ENCODE results near the gene NOTCH4. TPM values are rescaled to one million over a fixed set of nuclear protein-coding genes. Genes with fewer than 3 reads are reported as not detected.
A peak's percentile ranks its signal among the peaks of the same experiment; 100 is the strongest.
"Not testable (repeated sequence)": the region's sequence is repeated elsewhere in the genome, so short reads cannot be mapped to it uniquely, and the experiment has no call there.

The NOTCH4 gene
- total and polyA plus RNA-seq, 2 experiments from 2014 or later: 0.65 to 1.2 TPM

GRCh38 chr6:32190054-32190851 is 33.6 kb downstream of the NOTCH4 start, which contains the start of gene PBX2:
Gene PBX2 (minus strand): TSS chr6:32190202. CDS start chr6:32189915, 287 bp downstream.
- Histone ChIP-seq H3K4me1 (ENCODE audit: insufficient read depth) (peaks cover 25% of the 10 kb centered on the region), H3K9me3 (ENCODE audit: low read depth) (no peaks in the 10 kb centered on the region), H4K20me1 (ENCODE audit: insufficient read depth) (no peaks in the 10 kb centered on the region), H3K79me2 (ENCODE audit: insufficient read depth) (peaks cover 42% of the 10 kb centered on the region), H3K27ac (peak within 1 kb of the TSS; percentile 77), H3K36me3 (ENCODE audit: low read depth) (peaks cover 5% of the 10 kb centered on the region; the same call in 1 of the 2 replicates), H3K4me3 (peak within 1 kb of the TSS; percentile 96), H3K9ac (peak within 1 kb of the TSS; percentile 96), H3K4me2 (ENCODE audit: unreplicated experiment) (peak within 1 kb of the TSS; percentile 94), H3F3A (ENCODE audit: insufficient read depth) (peaks cover 33% of the 10 kb centered on the region), H2AFZ (peak within 1 kb of the TSS; percentile 73), H3K27me3 (replicated peaks; ENCODE audit: insufficient read depth) (no peaks in the 10 kb centered on the region), H3K9me2 (ENCODE audit: insufficient read depth) (no peaks in the 10 kb centered on the region)
- TF ChIP-seq EZH2phosphoT487 (IDR thresholded peaks at IDR 0.05; ENCODE audit: insufficient read depth, low read depth) (no peak), EZH2 (IDR thresholded peaks at IDR 0.05; ENCODE audit: insufficient read depth, poor library complexity, severe bottlenecking) (no peak)
- WGBS, 2 experiments (ENCODE audit: low coverage in 1 of 2, low lambda C conversion rate in 2 of 2, missing lambda C conversion rate in 2 of 2): 2% methylated on average over 11 to 23 of the region's 23 CpGs
- peak; percentile 87 for DNase-seq
- in situ Hi-C loops (cut with MboI): no loop called here

GRCh38 chr6:32189742-32190053 is 34.2 kb downstream of the NOTCH4 start:
- H3K9me2 ChIP-seq (ENCODE audit: insufficient read depth): no peaks in the 10 kb centered on the region
- H3K27ac ChIP-seq: peak overlapping the region; percentile 77
- in situ Hi-C loops (cut with MboI): no loop called here
- H3K9me3 ChIP-seq (ENCODE audit: low read depth): no peaks in the 10 kb centered on the region
- H3K79me2 ChIP-seq (ENCODE audit: insufficient read depth): peaks cover 45% of the 10 kb centered on the region
- peaks cover 24% of the 10 kb centered on the region for H3K4me1 ChIP-seq (ENCODE audit: insufficient read depth)
- no peaks in the 10 kb centered on the region for H4K20me1 ChIP-seq (ENCODE audit: insufficient read depth)
- H3F3A ChIP-seq (ENCODE audit: insufficient read depth): peaks cover 27% of the 10 kb centered on the region
- no peaks in the 10 kb centered on the region for H3K27me3 ChIP-seq (replicated peaks; ENCODE audit: insufficient read depth)
- peak overlapping the region; percentile 96 for H3K4me3 ChIP-seq
- 14% methylated on average over 22 of the region's 23 CpGs; no CpG with 5 or more reads in 1 of the 2 experiments for WGBS, 2 experiments (ENCODE audit: low coverage in 1 of 2, low lambda C conversion rate in 2 of 2, missing lambda C conversion rate in 2 of 2)
- H3K9ac ChIP-seq: peak overlapping the region; percentile 96
- DNase-seq: no peak
- H3K36me3 ChIP-seq (ENCODE audit: low read depth): peaks cover 5% of the 10 kb centered on the region; the same call in 1 of the 2 replicates
- peak overlapping the region; percentile 73 for H2AFZ ChIP-seq
- TF ChIP-seq EZH2phosphoT487 (IDR thresholded peaks at IDR 0.05; ENCODE audit: insufficient read depth, low read depth): no peak
- no peak for TF ChIP-seq EZH2 (IDR thresholded peaks at IDR 0.05; ENCODE audit: insufficient read depth, poor library complexity, severe bottlenecking)
- peak overlapping the region; percentile 94 for H3K4me2 ChIP-seq (ENCODE audit: unreplicated experiment)

- Histone ChIP-seq H3K27me3 (replicated peaks; ENCODE audit: insufficient read depth) (no peaks in the 10 kb centered on the region), H3K9me2 (ENCODE audit: insufficient read depth) (no peaks in the 10 kb centered on the region), H3K79me2 (ENCODE audit: insufficient read depth) (peaks cover 49% of the 10 kb centered on the region), H3K4me3 (peak overlapping the region; percentile 96), H2AFZ (no peak overlapping the region), H4K20me1 (ENCODE audit: insufficient read depth) (no peaks in the 10 kb centered on the region), H3K9me3 (ENCODE audit: low read depth) (no peaks in the 10 kb centered on the region), H3K9ac (peak overlapping the region; percentile 96), H3K4me2 (ENCODE audit: unreplicated experiment) (peak overlapping the region; percentile 94), H3F3A (ENCODE audit: insufficient read depth) (peaks cover 22% of the 10 kb centered on the region; the same call in 1 of the 2 replicates), H3K27ac (peak overlapping the region; percentile 77), H3K36me3 (ENCODE audit: low read depth) (peaks cover 5% of the 10 kb centered on the region; the same call in 1 of the 2 replicates), H3K4me1 (ENCODE audit: insufficient read depth) (peaks cover 19% of the 10 kb centered on the region)
- in situ Hi-C loops (cut with MboI): no loop called here
- peak; percentile 46 for DNase-seq
- 0 to 1% methylated on average over 6 to 10 of the region's 10 CpGs for WGBS, 2 experiments (ENCODE audit: low coverage in 1 of 2, low lambda C conversion rate in 2 of 2, missing lambda C conversion rate in 2 of 2)
- TF ChIP-seq EZH2 (IDR thresholded peaks at IDR 0.05; ENCODE audit: insufficient read depth, poor library complexity, severe bottlenecking): no peak
- no peak for TF ChIP-seq EZH2phosphoT487 (IDR thresholded peaks at IDR 0.05; ENCODE audit: insufficient read depth, low read depth)
These were observed 34.7 kb downstream of the NOTCH4 start for GRCh38 chr6:32189069-32189741.

- H3K79me2 ChIP-seq (ENCODE audit: insufficient read depth): peaks cover 50% of the 10 kb centered on the region
- peaks cover 20% of the 10 kb centered on the region; the same call in 1 of the 2 replicates for H3F3A ChIP-seq (ENCODE audit: insufficient read depth)
- H3K36me3 ChIP-seq (ENCODE audit: low read depth): peaks cover 5% of the 10 kb centered on the region; the same call in 1 of the 2 replicates
- H3K4me2 ChIP-seq (ENCODE audit: unreplicated experiment): peak overlapping the region; percentile 94
- peak overlapping the region; percentile 77 for H3K27ac ChIP-seq
- no peaks in the 10 kb centered on the region for H3K27me3 ChIP-seq (replicated peaks; ENCODE audit: insufficient read depth)
- 3 to 4% methylated on average over 11 to 13 of the region's 13 CpGs for WGBS, 2 experiments (ENCODE audit: low coverage in 1 of 2, low lambda C conversion rate in 2 of 2, missing lambda C conversion rate in 2 of 2)
- H3K9me3 ChIP-seq (ENCODE audit: low read depth): no peaks in the 10 kb centered on the region
- TF ChIP-seq EZH2 (IDR thresholded peaks at IDR 0.05; ENCODE audit: insufficient read depth, poor library complexity, severe bottlenecking): no peak
- no peak for TF ChIP-seq EZH2phosphoT487 (IDR thresholded peaks at IDR 0.05; ENCODE audit: insufficient read depth, low read depth)
- H3K4me1 ChIP-seq (ENCODE audit: insufficient read depth): peaks cover 19% of the 10 kb centered on the region
- H3K4me3 ChIP-seq: peak overlapping the region; percentile 96
- H3K9ac ChIP-seq: peak overlapping the region; percentile 96
- H2AFZ ChIP-seq: no peak overlapping the region
- no peaks in the 10 kb centered on the region for H4K20me1 ChIP-seq (ENCODE audit: insufficient read depth)
- peak; percentile 54 for DNase-seq
- no peaks in the 10 kb centered on the region for H3K9me2 ChIP-seq (ENCODE audit: insufficient read depth)
- in situ Hi-C loops (cut with MboI): no loop called here
These were observed 35.3 kb downstream of the NOTCH4 start for GRCh38 chr6:32188381-32189068.

GRCh38 chr6:32187725-32188380 is 36.0 kb downstream of the NOTCH4 start:
- peak overlapping the region; percentile 96 for H3K9ac ChIP-seq
- H3K4me2 ChIP-seq (ENCODE audit: unreplicated experiment): peak overlapping the region; percentile 94
- peak overlapping the region; percentile 96 for H3K4me3 ChIP-seq

More at GRCh38 chr6:32187725-32188380, 36.0 kb downstream of the NOTCH4 start:
- DNase-seq; H3K9me3 ChIP-seq (ENCODE audit: low read depth); H3K9me2 ChIP-seq (ENCODE audit: insufficient read depth); H4K20me1 ChIP-seq (ENCODE audit: insufficient read depth); in situ Hi-C loops (cut with MboI); H2AFZ ChIP-seq; H3K27me3 ChIP-seq (replicated peaks; ENCODE audit: insufficient read depth); H3K36me3 ChIP-seq (ENCODE audit: low read depth): not testable (repeated sequence)
- peaks cover 50% of the 10 kb centered on the region for H3K79me2 ChIP-seq (ENCODE audit: insufficient read depth)
- peaks cover 18% of the 10 kb centered on the region for H3K4me1 ChIP-seq (ENCODE audit: insufficient read depth)
- peak overlapping the region; percentile 77 for H3K27ac ChIP-seq
- H3F3A ChIP-seq (ENCODE audit: insufficient read depth): peaks cover 20% of the 10 kb centered on the region; the same call in 1 of the 2 replicates
- 65 to 69% methylated on average over 18 of the region's 18 CpGs for WGBS, 2 experiments (ENCODE audit: low coverage in 1 of 2, low lambda C conversion rate in 2 of 2, missing lambda C conversion rate in 2 of 2)
